GM18526 (cell line): ENCODE data around the gene COG4.
A peak's percentile ranks its signal among the peaks of the same experiment; 100 is the strongest.

Experiments
- POLR2A ChIP-seq: IDR thresholded peaks from 3 replicates; pipeline ENCODE4 v1.6.1; 2011; ENCODE audit not compliant: insufficient read length; ENCODE audit errors: extremely low read depth

Gene COG4

GRCh38 chr16:70437017-70437581 is 86.3 kb downstream of the COG4 start:
- TF ChIP-seq POLR2A, result no peak

- TF ChIP-seq POLR2A, result no peak
These were observed 88.7 kb downstream of the COG4 start for GRCh38 chr16:70434484-70435260.

DNA sequence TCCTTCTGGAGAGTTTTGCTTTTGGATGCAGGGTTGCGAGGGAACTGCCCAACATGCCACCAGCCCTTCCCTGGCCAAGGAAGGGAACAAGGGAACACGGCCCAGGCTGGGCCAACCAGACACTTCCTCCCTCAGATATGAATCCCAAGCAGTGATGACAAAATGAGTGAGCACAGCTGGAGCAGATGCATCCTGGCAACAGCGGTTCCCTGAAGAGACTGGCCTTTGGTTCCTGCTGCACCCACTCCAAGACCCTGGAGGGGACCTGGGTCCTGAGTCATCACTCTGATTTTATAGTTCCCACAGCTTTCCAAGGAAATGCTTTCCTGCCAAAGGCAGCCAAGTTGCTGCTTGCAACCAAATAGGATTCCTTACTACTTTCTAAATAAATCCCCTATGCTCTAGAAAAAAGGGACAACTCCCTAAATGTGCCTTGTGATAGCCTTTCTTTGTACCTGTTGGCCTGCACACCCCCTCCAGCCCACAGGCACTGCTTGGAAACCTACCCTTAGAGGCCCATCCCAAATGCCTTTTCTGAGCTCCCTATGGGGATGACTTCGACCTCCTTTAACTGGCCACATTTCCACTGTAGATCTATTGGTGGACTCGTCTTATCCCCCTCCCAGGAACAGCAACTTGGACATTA is 89.8 kb downstream of the COG4 start:
- TF ChIP-seq POLR2A, result no peak

GRCh38 chr16:70432723-70433457 is 90.5 kb downstream of the COG4 start:
- TF ChIP-seq POLR2A, result peak; percentile 45

DNA sequence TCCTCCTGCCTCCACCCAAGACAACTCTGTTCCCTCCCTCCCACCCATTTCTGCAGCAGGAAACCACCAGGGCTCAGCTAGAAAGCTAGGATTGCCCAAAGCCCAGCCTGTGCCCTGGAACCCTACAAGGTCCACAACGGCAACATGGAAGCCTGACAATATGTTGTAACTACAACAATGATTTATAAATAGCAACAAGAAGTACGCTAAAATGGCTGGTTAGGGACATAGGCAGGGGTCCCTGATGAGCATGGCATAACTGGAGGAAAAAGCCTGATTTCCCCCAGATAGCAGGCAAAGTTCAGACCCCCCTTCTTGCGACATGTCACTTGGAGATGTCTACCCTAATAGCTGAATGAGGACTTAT is 91.0 kb downstream of the COG4 start:
- no peak for TF ChIP-seq POLR2A

- peak; percentile 42 for TF ChIP-seq POLR2A
These were observed 92.5 kb downstream of the COG4 start for GRCh38 chr16:70430667-70431536.
